Ammon's horn (tissue), 1 donor: ENCODE data around the gene SPTB.

Source experiments
- DNase-seq: peaks from one replicate; pipeline ENCODE4 v3.0.0-alpha.2; 2016; ENCODE audit warnings: low spot score

SPTB gene

DNA sequence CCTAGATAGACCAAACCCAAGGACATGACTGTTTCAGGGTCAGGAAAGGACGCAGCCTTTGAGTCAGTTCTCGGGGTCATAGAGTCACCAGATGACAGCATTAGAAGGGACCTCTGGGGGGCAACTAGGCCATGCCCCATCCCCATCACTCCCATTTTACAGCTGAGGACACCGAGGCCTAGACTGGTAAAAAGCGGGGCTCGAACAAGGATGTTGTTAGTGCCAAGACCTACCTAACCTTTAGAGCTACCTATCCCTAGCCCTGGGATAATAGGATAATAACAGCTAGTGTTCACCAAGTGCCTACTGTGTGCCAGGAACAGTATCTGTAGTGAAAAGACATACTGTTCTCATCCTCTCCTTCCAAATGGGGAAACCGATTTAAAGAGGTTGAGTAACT, 126.8 kb downstream of the SPTB start:
- no peak for DNase-seq

- DNase-seq, result no peak
Measured at GRCh38 chr14:64748995-64749714, 130.6 kb downstream of the SPTB start.

DNA sequence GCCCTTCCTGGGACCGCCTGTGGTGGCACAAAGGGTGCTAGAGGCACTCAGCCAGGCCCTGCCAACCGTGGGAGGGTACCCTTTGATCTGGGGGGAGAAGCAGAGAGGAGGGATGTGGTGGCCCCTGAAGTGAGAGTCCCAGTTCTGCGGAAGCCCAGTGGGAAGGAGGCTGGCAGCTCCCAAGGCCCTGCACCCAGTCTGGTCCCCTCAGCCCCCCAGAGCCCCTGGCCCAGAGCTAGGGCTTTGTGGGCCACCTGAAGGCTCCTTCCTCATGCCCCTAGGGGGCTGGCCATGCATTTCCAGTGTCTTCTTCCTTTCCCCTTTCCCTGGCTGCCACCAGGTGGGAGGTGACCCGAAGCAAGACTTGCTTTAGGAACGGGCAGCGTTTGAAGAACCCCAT, 131.2 kb downstream of the SPTB start:
- no peak for DNase-seq

GRCh38 chr14:64747327-64747726, 132.4 kb downstream of the SPTB start:
- DNase-seq, result no peak

- peak; percentile 31 for DNase-seq
Measured at GRCh38 chr14:64746298-64747250, 133.1 kb downstream of the SPTB start.

DNA sequence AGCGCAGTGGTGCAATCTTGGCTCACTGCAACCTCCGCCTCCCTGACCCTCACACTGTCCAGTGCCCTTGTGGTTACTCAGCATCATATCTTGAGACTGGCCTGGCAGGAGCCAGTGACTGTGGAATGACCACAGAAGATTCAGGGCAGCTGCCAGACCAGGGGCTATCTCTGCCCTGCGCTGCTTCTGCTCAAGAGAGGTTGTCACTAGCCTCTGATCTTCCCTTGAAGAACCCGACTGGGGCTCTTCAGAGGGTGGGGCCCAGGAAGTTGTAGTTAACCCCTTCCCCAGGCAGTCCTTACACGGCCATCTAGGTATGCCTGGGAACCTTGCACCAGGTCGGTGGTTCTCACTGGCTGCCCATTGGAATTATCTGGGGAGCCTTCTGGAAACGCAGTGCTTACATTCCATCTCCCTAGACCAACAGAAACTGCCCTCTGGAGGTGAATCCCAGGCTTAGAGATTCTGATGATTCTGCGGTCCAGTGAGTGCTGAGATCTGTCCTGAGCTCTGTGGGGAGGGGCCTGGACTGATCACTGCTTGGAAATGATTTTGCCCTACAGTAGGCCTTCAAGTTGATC, 134.1 kb downstream of the SPTB start:
- DNase-seq, result peak; percentile 42

DNA sequence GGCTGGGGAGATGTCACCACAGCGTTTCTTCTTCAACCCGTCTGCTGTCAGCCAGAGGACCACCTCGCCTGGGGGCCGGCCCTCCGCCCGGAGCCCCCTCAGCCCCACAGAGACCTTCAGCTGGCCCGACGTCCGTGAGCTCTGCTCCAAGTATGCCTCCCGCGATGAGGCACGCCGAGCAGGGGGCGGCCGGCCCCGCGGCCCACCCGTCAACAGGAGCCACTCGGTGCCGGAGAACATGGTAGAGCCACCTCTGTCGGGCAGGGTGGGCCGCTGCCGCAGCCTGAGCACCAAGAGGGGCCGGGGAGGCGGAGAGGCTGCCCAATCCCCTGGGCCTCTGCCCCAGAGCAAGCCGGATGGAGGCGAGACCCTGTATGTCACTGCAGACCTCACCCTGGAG, 136.6 kb downstream of the SPTB start:
- no peak for DNase-seq

DNA sequence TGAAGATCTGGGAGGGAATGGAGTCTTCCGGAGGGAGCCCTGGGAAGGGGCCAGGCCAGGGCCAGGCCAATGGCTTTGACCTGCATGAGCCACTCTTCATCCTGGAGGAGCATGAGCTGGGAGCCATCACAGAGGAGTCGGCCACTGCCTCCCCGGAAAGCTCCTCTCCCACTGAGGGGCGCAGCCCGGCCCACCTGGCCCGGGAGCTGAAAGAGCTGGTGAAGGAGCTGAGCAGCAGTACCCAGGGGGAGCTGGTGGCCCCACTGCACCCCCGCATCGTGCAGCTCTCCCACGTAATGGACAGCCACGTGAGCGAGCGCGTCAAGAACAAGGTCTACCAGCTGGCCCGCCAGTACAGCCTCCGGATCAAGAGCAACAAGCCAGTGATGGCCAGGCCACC, 137.7 kb downstream of the SPTB start:
- no peak for DNase-seq

DNA sequence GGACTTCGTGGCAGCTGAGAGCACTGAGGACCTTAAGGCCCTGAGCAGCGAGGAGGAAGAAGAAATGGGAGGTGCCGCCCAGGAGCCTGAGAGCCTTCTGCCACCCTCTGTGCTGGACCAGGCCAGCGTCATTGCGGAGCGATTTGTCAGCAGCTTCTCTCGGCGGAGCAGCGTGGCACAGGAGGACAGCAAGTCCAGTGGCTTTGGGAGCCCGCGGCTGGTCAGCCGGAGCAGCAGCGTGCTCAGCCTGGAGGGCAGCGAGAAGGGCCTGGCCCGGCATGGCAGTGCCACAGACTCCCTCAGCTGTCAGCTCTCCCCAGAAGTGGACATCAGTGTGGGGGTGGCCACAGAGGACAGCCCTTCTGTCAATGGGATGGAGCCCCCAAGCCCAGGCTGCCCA, 138.5 kb downstream of the SPTB start:
- no peak for DNase-seq

- DNase-seq, result no peak
Measured at GRCh38 chr14:64738281-64738804, 141.4 kb downstream of the SPTB start.

DNA sequence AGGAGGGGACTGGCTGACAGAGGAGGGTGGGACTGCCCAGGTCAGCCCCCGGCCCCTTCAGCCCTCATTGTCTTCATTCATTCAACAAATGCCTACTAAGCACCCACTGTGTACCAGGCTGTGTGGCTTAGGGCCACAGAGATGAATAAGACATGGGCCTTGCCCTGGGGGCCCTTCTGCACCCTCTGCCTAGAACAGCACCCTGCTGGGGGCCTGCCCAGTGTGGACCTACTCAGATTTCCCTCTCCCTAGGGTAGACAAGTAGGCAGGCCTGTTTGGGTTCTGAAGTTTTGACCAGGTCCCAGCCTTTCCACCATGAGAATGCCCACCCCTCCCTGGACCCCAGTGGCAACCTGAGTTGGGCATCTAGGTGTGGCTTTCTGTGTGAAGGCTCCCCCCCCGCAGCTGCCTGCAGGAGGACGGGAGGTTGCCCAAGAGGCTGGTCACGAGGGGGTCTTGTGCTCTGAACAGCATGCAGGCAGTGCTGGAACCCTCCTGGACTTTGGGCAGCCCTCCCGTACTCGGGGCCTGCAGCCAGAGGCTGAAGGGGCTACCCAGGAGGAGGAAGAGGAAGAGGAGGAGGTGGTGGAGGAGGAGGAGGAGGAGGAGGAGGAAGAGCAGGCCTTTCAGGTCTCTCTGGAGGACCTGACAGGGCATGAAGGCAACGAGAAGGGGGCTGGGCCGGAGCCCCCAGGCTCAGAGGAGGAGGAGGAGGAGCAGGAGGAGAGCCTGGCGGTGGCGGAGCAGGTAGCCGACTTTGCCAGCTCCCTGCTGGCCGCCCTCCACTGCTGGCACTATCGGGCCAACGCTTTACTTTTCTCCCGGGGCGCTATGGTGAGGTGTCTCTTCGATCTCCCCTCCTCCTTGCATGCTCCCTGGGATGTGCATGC, 142.1 kb downstream of the SPTB start:
- peak; percentile 53 for DNase-seq

- DNase-seq, result no peak
Measured at GRCh38 chr14:64736271-64737169, 143.2 kb downstream of the SPTB start.

GRCh38 chr14:64734990-64735389, 144.7 kb downstream of the SPTB start:
- DNase-seq, result no peak

GRCh38 chr14:64733899-64734298, 145.8 kb downstream of the SPTB start:
- DNase-seq, result no peak

GRCh38 chr14:64733321-64733720, 146.4 kb downstream of the SPTB start:
- no peak for DNase-seq

- DNase-seq, result no peak
Measured at GRCh38 chr14:64732536-64733120, 147.1 kb downstream of the SPTB start.

GRCh38 chr14:64732066-64732465, 147.6 kb downstream of the SPTB start:
- no peak for DNase-seq

DNA sequence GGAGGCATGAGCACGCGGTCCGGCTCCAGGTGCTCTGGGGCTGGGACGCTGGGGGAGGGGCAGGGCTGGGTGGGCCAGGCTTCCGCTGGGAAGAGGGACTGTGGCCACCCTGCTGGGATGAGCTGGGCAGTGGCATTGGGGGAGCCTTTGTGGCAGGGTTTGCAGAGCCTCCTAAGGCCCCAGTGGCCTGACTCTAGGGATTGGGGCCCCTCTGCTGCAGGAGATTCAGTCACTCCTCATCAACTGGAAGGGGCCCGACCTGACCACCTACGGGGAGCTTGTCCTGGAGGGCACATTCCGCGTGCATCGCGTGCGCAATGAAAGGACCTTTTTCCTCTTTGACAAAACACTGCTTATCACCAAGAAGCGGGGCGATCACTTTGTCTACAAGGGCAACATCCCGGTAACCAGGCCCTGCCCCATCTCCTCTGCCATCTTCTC, 148.5 kb downstream of the SPTB start:
- no peak for DNase-seq

DNA sequence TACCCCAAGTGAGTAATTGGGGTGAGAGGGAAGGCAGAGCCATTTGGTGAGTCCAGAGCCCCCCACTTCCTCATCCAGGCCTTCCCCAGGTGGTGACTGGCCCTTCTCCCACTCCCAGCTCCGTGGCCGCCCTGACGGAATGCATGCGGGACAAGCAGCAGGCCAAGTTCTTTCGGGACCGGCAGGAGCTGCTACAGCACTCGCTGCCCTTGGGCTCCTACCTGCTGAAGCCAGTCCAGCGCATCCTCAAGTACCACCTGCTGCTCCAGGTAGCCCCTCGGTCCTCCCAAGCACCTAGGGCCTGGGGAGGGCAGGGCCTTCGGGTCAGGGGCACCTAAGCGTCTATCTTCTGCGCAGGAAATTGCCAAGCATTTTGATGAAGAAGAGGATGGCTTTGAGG, 149.0 kb downstream of the SPTB start:
- DNase-seq, result no peak

GRCh38 chr14:64730061-64730440, 149.7 kb downstream of the SPTB start:
- no peak for DNase-seq
